HG03039 (cell line): Measurements from ENCODE around the gene PTPRT.

Experiments
- ATAC-seq: cut with Tn5 transposase; IDR thresholded peaks from one replicate; pipeline ENCODE4 v1.9.1; 2021; ENCODE audit warnings: mild to moderate bottlenecking, moderate library complexity; ENCODE audit not compliant: unreplicated experiment

PTPRT gene

DNA sequence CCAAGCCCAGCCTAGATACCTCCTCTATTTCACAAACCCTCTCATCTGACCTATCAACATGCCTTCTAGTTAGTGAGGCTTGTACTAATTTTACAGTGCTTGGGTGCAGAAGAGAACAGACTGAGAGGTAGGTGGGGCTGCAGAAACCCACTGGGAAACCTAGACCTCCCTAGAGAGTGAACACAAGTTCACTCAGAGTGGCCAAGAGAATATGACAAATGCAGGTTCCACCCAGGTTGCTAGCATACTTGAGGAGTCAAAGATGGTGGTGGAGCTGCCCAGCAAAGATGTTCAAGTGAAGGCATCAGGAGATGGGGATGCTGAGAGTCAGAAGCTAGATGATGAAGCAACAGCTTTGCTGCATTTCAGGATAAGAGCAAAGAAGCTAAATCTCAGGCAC, 337.0 kb downstream of the PTPRT start:
- ATAC-seq: no peak

DNA sequence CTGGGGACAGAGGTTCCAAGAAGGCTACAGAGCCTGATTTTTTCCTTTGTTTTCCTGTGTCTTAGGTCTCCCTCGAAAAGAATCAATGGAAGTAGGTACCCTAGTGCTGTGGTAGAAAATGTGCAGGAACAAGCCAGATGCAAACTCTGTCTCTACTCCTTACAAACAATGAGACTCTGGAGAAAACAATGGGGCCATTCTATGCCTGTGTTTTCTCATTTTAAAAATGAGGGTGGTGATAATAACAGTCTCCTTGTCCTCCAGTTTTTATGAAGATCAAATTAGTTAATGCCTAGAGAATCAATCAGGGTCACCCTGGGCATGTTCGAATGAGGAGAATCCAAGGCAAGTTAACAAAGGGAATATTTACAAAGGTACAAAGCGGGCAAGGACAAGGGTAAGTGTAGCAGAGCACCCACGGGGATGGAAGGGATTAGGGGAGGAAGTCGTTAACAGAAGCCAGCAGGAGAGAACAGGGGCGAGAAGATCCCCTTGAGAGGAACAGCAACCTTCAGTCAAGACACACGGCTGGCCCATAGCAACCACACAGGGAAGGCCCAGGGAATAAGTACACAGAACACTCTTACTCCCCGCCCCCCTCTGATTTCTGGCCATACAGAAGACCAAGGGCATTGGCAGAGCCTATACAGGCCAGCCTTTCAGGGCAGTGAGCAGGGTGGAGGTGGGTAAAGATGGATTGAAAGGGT, 342.8 kb downstream of the PTPRT start:
- ATAC-seq: no peak

DNA sequence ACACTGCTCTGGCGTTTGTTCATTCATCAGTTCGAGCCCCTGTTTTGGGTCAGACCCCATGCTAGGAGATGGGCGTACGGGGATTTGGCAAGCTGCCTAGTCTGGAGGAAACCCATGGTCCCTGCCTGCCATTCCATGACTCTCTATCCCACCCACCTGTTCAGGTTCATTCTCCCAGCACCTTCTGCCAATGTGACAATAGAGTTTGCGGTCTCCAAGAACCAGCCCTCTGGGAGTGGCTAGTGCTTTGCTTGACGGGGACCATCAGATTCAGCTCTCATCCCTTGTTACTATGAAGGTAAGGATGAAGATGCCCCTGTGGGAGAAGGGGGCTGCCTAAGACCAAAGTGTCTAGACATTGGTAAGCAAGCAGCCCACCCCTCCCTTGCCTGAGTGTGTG, 345.0 kb downstream of the PTPRT start:
- no peak for ATAC-seq

DNA sequence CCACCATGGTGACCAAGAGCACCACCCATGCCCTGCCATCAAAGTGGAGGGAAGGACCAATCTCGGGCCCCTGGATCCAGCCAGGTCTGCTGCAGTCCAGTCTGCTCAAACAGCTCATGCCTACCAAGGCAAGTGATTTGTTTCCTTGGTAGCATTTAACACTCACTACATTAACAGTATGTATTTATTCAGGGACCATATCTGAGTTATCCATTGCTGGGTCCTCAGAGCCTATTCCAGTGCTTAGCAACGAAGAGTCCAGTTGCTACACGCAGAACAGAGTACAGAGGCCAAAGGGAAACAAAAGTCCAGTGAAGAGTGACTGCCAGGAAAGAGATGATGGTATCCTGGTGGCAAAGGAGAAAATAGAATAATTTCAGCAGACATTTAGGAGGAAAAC, 352.2 kb downstream of the PTPRT start:
- no peak for ATAC-seq

DNA sequence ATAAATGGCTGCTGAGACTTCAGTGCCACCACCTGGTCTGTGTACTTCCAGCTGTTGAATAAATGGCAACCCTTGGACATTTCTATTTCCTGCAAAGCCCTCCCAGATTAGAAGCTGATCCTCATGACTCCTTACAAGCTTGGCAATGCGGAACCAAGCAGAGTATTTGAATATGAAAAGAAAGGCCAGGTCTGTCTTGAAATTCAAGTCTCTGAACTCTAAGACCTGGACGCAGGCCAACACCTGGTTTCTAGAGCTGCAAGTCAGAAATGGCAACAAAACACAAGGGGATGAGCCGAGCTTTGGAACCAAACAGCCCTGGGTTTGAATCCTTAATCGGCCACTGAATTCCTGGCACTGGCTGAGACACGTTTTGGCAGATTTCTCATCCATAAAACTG, 353.4 kb downstream of the PTPRT start:
- ATAC-seq: no peak

DNA sequence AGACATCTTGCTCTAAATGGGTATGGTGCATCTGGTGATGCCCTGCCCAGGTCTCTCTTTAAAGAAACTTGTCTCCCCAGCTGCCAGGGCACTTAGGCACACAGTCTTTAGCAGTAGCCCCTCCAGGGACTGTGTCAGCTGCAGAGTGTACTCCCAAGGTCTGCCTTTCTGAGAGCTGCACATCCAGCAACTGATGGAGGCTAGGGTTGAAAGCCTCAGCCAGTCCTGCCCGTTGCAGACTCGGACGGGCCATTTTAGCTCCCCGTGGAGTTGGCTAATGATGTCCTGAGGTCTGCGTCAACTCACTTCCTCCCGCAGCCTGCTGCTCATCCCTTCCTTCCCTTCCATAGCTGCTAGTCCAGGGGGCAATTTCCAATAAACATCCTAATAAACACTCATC, 381.8 kb downstream of the PTPRT start:
- ATAC-seq: no peak

DNA sequence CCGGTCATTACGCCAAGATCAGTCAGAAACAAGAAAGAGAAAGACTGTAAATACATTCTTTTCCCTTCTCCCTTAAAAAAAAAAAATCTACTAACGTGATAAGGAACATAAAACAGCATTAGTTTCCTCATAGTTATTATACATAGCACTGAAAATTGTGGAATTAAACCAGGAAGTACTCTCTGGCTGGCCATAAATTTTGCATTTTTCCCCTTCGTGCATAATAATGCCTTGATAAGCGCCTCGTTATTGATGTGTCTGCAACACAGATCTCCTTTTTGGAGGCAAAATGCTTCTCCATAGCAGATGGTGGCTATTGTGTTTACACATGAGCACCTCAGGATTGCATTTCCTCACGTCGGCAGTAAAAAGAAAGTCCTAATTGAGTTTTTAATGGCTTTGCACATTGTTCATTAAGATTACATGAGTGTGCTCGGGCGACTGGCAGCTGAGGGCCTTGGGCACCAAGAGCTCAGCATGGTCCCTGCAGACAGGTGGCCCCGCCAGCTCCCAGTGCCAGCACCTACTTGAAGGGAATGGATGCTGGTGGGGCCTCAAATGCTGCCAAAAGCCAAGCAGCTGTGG, 394.5 kb downstream of the PTPRT start:
- no peak for ATAC-seq

DNA sequence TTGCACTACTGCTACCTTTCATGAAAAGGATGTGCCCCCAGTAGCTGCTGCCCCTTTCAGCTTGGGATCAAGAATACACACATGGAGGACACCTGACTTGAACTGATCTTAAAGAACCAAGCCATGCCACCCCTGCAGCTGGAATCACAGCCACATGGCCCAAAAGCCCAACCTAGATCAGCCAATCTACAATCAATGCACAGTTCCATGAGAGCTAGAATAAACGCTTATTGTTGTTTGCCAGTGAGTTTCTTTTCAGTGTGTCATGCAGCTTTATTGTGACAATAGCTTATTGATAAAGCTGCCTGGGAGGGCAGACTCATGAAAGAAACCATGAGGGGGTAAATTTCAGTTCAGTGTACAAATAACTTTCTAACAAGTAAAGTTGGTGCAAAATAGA, 397.7 kb downstream of the PTPRT start:
- ATAC-seq: no peak

DNA sequence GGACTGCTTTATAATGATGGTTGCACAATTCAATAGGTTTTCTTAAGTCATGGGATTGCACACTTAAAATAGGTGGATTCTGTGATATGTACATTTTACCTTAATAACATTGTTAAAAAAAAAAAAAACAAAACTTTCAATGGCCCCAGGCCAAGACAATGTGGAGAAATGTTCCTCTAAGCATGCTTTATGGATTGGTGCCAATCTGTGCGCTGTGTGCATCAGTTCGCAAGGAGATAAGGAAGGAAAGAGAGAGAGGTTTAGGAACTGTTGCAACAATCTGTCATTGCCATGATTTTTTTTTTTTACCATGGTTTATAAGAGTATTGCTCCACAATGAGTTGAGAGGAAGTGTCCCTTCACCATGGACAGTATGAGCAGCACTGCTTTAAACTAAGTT, 399.6 kb downstream of the PTPRT start:
- no peak for ATAC-seq

DNA sequence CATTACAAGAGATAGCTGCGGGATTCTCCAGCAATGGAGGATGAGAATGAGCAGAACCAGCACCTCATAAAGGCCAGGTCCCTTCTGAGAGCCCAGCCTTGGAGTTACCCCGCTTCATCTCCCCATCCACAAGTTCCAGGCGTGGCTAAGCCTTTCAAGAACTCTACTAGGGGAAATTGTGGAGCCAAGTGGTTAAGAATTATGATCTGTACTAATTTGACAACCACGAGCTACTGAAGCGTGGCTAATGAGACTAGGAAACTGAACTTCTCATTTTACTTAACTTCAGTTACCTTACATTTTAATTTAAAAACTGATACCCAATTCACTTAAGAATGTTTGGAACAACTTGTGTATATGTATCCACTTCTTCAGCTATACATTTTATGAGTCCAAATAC, 401.0 kb downstream of the PTPRT start:
- no peak for ATAC-seq

DNA sequence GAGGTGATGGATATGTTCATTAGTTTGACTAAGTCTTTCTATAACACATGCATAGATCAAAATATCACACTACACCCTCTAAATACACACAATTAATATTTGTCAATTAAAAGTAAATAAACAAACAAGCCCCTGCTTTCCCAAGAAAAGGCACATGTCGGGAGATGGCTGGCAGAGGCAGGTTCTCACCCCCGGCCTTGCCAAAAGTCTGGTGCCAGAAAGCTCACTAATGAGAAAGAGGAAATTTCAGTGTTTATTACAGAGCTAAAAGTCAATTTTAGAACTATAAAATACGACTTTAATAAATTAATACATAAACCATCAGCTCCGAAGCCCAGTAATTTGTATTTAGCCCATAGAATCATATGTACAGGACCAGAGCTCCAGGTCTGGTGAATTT, 404.7 kb downstream of the PTPRT start:
- ATAC-seq: no peak

DNA sequence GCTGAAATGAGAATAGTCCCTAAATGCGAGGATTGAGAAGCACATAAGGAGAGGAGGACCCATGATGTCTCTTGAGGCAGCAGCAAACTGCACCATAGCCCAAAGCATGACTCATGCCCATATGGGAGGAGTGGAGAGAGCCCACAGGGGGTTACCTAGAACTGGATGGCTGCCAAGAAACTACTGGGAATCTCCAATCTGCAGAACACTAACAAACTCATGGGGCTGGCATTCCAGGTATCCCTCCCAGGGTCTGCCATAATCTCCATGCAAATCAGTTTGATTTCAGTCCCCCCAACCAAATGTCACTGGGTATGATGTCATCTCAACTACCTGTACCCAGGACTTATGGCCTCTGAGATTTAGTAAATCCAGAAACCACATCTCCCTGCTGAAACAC, 410.5 kb downstream of the PTPRT start:
- no peak for ATAC-seq

DNA sequence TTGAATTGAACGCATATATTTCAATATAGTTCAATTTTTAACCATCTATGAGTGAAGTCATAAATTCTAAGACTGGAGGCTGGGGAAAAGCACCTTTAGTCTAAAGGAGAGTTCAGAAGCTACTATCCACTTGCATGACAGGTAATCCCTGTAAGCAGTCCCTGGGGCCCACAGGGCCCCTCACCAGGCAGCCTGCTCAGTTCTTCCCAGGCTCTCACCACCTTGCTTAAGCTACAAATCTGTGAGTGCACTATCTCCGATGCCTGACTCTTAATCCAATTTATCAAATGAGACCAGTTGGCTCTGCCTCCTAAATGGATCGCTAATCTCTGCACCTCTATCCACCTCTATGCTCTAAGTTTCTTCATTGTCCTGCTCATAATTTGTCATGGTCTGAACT, 413.8 kb downstream of the PTPRT start:
- no peak for ATAC-seq

DNA sequence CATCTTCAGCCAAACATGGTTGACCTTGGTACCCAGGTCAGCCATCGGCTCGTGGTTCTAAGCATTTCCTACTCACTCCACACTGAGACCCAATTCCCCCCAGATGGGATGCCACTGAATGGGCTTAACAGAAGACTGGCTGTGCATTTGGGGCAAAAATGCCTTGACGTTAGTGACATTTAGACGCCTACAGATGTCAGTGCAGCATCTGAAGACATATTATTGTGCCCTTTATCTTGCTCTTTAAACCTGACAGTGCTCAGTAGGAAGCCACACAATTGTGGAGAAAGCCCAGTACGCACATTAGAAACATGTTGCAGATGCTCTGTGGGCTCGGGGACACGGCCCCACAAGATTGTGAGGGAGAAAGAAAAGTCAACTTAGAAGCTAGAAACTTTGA, 414.7 kb downstream of the PTPRT start:
- ATAC-seq: no peak

DNA sequence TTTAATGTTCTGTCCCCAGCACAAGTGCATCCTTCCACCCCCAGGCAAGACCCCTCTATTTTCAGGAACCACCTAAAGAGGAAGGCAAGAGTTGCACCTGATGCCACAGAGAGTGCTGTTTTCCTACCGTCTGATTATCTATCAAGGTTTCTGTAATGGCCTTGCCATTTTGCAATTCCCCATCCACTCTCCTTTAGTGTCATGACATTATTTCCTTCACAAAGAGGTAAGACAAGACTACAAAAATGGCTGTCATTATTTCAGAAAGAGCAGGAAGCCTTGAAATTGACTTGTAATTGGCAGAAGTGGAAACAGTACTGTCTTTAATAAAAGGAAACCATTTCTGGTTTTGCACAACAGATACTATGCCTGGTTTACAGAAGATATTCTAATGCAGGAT, 426.7 kb downstream of the PTPRT start:
- no peak for ATAC-seq

DNA sequence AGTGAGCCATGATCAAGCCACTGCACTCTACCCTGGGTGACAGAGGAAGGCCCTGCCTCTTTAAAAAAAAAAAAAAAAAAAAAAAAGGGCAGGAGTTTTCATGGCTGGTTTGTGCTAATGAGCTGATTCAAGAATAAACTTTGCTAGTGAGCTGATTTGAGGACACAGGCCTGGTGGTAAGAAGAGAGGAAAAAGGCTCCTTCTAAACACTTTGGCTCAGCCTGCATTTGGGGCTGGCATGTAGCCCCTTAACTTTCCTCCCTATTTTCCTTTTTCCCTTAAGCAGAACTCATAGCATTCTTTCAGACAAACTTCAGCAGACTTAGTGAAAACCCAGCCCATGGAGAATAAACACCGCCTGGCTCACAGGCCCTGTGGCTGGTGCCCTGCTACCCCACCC, 432.7 kb downstream of the PTPRT start:
- ATAC-seq: no peak

DNA sequence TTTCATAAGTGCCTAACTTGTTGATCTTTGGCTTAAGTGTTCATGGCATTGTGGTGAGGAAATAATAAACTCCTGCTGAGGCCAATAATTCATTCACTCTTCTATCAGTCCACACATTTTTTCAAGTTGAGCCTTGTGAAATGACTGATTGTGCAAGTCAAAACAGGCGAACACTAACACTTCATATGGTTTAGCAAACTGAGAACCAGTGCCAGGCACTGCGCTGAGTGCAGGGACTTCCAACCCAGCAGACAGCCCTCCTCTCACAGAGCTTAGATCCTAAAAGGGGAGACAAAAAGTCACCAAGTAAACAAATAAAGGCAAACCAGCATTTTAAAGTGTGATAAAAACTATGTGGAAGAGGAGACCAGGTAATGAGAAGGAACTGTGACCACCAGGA, 435.0 kb downstream of the PTPRT start:
- no peak for ATAC-seq

DNA sequence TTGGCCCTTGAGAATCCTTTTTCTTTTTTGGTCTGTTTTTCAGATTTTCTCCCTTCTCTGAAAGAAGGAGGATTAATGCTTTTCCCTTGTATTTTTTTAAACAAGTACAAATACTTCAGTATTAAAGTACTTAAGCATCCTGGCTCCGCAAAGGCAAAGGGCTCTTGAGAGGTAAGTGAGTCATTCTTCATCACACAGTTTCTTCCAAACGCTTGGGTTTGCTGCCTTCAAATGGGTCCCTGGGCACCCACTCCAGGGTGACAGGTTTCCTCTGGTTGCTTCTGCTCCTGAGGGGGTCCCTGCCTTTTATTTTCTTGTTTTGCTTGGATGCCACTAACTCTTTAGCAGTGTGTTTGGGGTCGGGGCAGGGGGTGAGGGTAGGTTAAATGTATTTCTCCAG, 437.1 kb downstream of the PTPRT start:
- no peak for ATAC-seq

DNA sequence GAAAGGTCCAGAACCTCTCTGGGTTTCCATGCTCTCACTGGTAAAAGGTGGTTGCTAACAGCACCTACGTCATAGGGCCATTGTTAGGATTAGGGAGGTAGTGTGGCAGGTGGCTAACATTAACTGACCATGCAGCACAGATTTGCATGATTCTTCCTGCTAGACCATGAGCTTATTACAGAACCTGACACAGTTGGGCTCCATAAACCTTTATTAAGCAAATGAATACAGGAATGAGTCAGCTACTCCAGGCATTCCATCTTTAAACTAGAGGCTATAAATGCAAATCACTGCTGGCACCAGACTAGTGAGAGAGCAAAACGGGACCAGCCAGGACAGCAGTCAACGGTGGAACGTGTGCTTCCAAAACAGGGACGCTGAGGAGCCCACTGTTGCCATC, 440.1 kb downstream of the PTPRT start:
- ATAC-seq: no peak

DNA sequence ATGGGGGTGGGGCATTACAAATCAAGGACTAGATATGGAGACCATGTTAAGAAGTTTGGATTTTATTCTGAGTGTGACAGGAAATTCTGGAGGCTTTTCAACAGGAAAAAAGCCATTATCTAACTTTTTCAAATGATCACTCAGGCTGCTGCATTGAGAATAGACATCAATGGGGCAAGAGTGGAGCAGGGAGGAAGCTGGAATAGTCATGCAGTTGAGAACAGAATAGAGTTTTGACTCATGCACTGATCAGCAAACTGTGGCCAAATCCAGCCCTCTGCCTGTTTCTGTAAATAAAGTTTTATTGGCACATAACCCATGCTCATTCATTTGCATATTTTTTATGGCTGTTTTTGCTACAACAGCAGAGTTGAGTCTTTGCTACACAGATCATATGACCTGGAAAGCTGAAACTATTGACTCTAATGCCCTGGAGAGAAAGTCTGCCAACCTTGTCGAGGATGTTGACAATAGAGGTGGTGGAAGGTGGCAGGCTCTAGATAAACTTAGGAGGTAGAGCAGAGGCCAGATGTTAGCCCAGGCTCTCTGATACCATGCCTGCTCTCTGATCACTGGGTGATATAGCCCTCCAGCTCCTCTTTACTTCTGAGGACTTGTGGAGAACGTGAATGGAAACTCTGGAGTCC, 441.8 kb downstream of the PTPRT start:
- no peak for ATAC-seq

DNA sequence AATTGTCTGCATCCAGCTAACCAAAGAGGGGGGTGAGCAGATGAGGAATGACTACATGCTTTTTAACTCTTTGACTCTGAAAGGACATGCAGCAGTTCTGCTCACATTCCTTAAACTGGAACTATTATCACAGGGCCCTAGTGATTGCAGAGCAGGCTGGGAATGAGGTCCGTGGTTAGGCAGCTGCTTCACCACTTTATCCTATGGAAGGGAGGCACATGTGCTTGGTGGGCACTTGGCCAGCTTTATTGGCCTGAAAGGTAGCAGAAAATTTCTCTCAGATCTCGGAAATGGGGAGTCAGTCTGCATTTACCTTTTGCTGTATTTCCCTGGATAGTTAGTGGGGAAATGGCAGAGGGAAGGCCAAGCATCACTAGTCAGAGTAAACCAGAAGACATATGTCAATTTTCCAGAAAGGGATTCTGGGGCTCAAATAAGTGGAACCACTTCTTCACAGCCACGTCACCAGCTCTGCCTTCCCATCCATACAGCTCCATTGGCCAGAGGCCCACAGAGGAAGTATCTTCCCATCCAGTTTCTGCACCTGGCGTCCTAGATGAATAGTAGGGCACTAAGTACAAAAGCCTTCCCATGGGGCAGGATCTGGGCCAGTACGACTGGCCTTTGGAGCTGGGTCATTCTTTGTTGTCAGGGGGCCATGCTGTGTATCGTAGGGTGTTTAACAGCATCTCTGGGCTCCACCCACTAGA, 444.8 kb downstream of the PTPRT start:
- ATAC-seq: no peak

DNA sequence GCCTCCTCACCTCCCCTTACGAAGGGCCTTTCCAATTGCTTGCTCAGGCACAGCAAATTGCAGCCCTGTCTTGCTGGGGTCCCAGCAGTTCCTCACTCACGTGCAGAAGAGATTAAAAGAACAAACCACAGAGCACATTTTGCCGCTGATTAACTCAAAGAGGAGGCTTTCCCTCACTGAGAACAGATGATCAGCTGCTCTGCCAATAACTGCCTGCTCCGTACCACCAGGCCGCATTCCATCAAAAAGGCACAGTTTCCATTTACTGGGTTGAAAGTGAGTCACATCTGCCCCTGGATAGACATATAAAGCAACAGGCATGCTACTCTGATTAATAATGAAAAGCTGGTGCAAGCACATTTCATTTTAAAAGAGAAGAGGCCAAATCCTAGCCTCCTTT, 446.8 kb downstream of the PTPRT start:
- no peak for ATAC-seq
